ENCODE results near the gene UCHL5.

DNA sequence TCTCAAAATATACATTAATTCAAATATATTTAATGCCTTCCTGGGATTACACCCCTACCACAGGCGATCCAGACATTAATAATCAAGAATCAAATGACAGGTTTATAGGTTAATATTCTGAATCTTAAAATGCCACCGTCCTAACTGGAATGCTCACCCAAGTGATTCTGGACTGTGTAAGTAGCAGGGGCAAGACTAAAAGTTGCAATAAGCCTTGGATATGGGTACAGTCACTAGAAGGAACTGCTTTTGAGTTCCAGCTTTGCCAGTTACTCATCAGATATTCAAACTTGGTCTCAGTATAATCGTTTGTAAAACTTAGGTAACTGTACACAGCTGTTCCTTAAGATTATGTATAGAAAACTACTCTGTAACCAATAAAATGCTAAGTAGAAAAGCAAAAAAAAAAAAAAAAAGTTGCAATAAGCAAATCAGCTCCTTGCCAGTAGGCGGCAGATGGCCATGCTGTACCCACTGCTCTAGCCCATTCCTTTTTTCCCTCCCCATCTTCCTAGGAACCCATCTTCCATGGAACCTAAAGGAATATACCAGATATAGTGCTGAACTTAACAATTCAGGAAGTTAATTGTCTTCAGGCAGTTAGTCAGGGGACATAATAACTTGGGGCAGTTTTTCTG, 10.7 kb upstream of the UCHL5 start:
- TF ChIP-seq ZNF274 (IDR thresholded peaks at IDR 0.05; ENCODE audit: low read depth, low read length) (no peak), SUZ12 (IDR thresholded peaks at IDR 0.05; ENCODE audit: extremely low read depth, insufficient read depth, insufficient read length) (no peak), YY1 (IDR thresholded peaks at IDR 0.05; ENCODE audit: insufficient read depth, insufficient read length) (no peak)
